GM12878 (cell line): ENCODE measurements around the gene IDI1. TPM values are rescaled to one million over a fixed set of nuclear protein-coding genes. Genes with fewer than 3 reads are reported as not detected.

ENCODE experiments used
- CBFB ChIP-seq: IDR thresholded peaks from 2 replicates; pipeline ENCODE4 v1.6.1; 2016; ENCODE audit warnings: antibody characterized with exemption, low read depth
- CHD4 ChIP-seq: fragments of 200-600 bp; sonication (generic); IDR thresholded peaks from 2 replicates; pipeline ENCODE4 v1.6.1; 2016; ENCODE audit warnings: mild to moderate bottlenecking
- EP300 ChIP-seq, 2 experiments: fragments of 150-350 bp in 1 of 2; IDR thresholded peaks; 2 replicates each; pipeline ENCODE4 v1.6.1; 2011 to 2012; ENCODE audit warnings: low read depth in 2 of 2, low read length in 2 of 2, borderline replicate concordance in 1 of 2, improper control_type of control experiment in 1 of 2, inconsistent platforms in 1 of 2; ENCODE audit not compliant: control insufficient read depth in 1 of 2
- HCFC1 ChIP-seq: fragments of 150-350 bp; IDR thresholded peaks from 2 replicates; pipeline ENCODE4 v1.6.1; 2014; ENCODE audit warnings: low read length
- KLF5 ChIP-seq: fragments of 450-650 bp; IDR thresholded peaks from 2 replicates; pipeline ENCODE4 v1.6.1; 2014; ENCODE audit warnings: mild to moderate bottlenecking; ENCODE audit not compliant: partially characterized antibody
- MEF2B ChIP-seq: fragments of 450-650 bp; IDR thresholded peaks from 2 replicates; pipeline ENCODE4 v1.6.1; 2018; ENCODE audit warnings: mild to moderate bottlenecking, moderate library complexity; ENCODE audit not compliant: partially characterized antibody, poor library complexity, severe bottlenecking
- NR2C2 ChIP-seq: IDR thresholded peaks from 2 replicates; pipeline ENCODE4 v1.6.1; 2011; ENCODE audit warnings: borderline replicate concordance, low read depth; ENCODE audit not compliant: control insufficient read depth, insufficient read length
- PAX5 ChIP-seq: IDR thresholded peaks from 2 replicates; pipeline ENCODE4 v1.6.1; 2011; ENCODE audit warnings: low read depth, low read length, borderline replicate concordance
- RBBP5 ChIP-seq: fragments of 200-600 bp; sonication (generic); conservative IDR thresholded peaks from 2 replicates; pipeline ENCODE4 v1.6.1; 2016
- SUZ12 ChIP-seq: fragments of 200-600 bp; sonication (generic); IDR thresholded peaks from one replicate; pipeline ENCODE4 v1.6.1; 2018; ENCODE audit warnings: antibody characterized with exemption, mild to moderate bottlenecking; ENCODE audit not compliant: unreplicated experiment
- TBL1XR1 ChIP-seq: IDR thresholded peaks from 2 replicates; pipeline ENCODE4 v1.6.1; 2012; ENCODE audit warnings: low read depth, low read length, improper control_type of control experiment
- WRNIP1 ChIP-seq: IDR thresholded peaks from 2 replicates; pipeline ENCODE4 v1.6.1; 2011; ENCODE audit warnings: low read depth, low read length, improper control_type of control experiment, borderline replicate concordance
- ZBED1 ChIP-seq: IDR thresholded peaks from 2 replicates; pipeline ENCODE4 v1.6.1; 2016; ENCODE audit warnings: borderline replicate concordance
- ZNF207 ChIP-seq: fragments of 450-650 bp; IDR thresholded peaks from 2 replicates; pipeline ENCODE4 v1.6.1; 2014; ENCODE audit warnings: antibody characterized with exemption, mild to moderate bottlenecking, borderline replicate concordance
- ZNF217 ChIP-seq: fragments of 450-650 bp; IDR thresholded peaks from 2 replicates; pipeline ENCODE4 v1.6.1; 2017; ENCODE audit warnings: antibody characterized with exemption, mild to moderate bottlenecking
- ZNF622 ChIP-seq: fragments of 450-650 bp; IDR thresholded peaks from 2 replicates; pipeline ENCODE4 v1.6.1; 2017; ENCODE audit warnings: mild to moderate bottlenecking, inconsistent platforms
- polyA plus RNA-seq, 11 experiments: library from polyadenylated mRNA; depleted of rRNA in 4 of 11; unstranded in 6 of 11; stranded (reverse) in 5 of 11; fragments of >200 nt; fragmentation: Nextera tagmentation in 4 of 11; fragmentation: Illumina TruSeq in 1 of 11; extraction: Ambion mirVana in 4 of 11; extraction: Trizol in 1 of 11; gene quantifications; 1 replicate in 1 of 11; 2 replicates in 10 of 11; pipeline versions ENCODE4 v1.2.1 to v1.2.3, GENCODE V29; 2011 to 2016; ENCODE audit warnings: inconsistent platforms in 2 of 11, missing spikeins in 2 of 11, low read depth in 1 of 11
- total RNA-seq, 4 experiments: library from RNA; depleted of rRNA in 3 of 4; stranded (reverse); fragments of >200 nt in 3 of 4; fragmentation: Illumina TruSeq in 1 of 4; extraction: Trizol in 1 of 4; gene quantifications; 2 replicates each; pipeline versions ENCODE4 v1.2.1 to v1.2.3, GENCODE V29; 2013 to 2021
- TF ChIP-seq, protein P1 (sequence below): fragments of 450-650 bp; IDR thresholded peaks from 2 replicates; pipeline ENCODE4 v1.6.1; 2017; ENCODE audit warnings: mild to moderate bottlenecking, moderate library complexity
- TF ChIP-seq, protein P2 (sequence below): IDR thresholded peaks from 2 replicates; pipeline ENCODE4 v1.6.1; 2012; ENCODE audit warnings: low read depth, low read length, improper control_type of control experiment
- TF ChIP-seq, protein P3 (sequence below): fragments of 150-350 bp; IDR thresholded peaks from 2 replicates; pipeline ENCODE4 v1.6.1; 2014; ENCODE audit warnings: mild to moderate bottlenecking, low read depth, low read length
- TF ChIP-seq, protein P4 (sequence below): IDR thresholded peaks from 2 replicates; pipeline ENCODE4 v1.6.1; 2012; ENCODE audit warnings: low read length, inconsistent platforms
- TF ChIP-seq, protein P5 (sequence below): IDR thresholded peaks from 2 replicates; pipeline ENCODE4 v1.6.1; 2011; ENCODE audit warnings: mild to moderate bottlenecking, low read depth, low read length, moderate library complexity; ENCODE audit not compliant: insufficient replicate concordance

Gene IDI1
- total and polyA plus RNA-seq, 10 of the 15 experiments (the other 5 are each of a cell fraction or from before 2014, with no cell fraction given): 85.5 to 223 (median 157) TPM

DNA sequence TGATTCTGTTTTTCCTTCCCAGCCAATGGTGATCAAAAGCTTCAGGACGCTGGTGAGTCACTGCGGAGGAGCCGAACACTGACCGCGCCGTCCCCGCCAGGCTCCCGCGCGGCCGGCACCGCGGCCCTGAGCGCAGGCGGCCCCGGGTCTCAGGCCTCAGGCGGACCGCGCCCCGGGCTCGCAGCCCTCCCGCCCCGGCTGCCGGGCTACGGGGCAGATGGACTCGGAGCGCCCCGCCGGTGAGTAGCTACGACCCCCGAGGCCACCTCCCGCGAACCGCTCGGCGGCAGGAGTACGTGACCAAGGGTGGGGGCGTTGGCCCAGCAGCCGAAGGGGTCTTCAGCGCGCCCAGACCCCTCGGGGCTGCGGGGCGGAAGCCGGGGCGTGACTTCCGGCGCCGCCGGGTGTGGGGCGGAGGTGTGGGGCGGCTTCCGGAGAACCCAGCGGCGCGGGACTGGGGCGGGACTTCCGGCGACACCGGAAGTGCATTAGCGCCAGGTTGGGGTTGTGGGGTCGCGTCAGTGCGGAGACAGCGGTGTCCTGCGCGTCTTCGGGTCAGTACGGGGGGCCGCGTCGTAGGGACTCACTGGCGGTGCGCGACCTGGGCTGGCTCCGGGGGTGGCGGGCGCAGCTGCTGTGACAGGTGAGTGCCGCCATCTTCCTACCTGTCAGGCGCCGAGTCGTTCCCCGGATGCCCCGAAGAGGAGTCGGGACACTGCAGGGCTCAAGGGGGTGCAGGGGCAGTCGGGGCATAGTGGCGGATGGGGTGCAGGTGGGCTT, 7.6 kb upstream of the IDI1 start, which contains the start of gene WDR37 (continued):
- TF ChIP-seq, protein P1, sequence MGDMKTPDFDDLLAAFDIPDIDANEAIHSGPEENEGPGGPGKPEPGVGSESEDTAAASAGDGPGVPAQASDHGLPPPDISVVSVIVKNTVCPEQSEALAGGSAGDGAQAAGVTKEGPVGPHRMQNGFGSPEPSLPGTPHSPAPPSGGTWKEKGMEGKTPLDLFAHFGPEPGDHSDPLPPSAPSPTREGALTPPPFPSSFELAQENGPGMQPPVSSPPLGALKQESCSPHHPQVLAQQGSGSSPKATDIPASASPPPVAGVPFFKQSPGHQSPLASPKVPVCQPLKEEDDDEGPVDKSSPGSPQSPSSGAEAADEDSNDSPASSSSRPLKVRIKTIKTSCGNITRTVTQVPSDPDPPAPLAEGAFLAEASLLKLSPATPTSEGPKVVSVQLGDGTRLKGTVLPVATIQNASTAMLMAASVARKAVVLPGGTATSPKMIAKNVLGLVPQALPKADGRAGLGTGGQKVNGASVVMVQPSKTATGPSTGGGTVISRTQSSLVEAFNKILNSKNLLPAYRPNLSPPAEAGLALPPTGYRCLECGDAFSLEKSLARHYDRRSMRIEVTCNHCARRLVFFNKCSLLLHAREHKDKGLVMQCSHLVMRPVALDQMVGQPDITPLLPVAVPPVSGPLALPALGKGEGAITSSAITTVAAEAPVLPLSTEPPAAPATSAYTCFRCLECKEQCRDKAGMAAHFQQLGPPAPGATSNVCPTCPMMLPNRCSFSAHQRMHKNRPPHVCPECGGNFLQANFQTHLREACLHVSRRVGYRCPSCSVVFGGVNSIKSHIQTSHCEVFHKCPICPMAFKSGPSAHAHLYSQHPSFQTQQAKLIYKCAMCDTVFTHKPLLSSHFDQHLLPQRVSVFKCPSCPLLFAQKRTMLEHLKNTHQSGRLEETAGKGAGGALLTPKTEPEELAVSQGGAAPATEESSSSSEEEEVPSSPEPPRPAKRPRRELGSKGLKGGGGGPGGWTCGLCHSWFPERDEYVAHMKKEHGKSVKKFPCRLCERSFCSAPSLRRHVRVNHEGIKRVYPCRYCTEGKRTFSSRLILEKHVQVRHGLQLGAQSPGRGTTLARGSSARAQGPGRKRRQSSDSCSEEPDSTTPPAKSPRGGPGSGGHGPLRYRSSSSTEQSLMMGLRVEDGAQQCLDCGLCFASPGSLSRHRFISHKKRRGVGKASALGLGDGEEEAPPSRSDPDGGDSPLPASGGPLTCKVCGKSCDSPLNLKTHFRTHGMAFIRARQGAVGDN: no peak; the same call in 1 of the 2 replicates
- TF ChIP-seq, protein P2, sequence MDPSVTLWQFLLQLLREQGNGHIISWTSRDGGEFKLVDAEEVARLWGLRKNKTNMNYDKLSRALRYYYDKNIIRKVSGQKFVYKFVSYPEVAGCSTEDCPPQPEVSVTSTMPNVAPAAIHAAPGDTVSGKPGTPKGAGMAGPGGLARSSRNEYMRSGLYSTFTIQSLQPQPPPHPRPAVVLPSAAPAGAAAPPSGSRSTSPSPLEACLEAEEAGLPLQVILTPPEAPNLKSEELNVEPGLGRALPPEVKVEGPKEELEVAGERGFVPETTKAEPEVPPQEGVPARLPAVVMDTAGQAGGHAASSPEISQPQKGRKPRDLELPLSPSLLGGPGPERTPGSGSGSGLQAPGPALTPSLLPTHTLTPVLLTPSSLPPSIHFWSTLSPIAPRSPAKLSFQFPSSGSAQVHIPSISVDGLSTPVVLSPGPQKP: peak; percentile 88
- TF ChIP-seq CBFB (peak; percentile 39; the same call in 1 of the 2 replicates), MEF2B (peak; percentile 68), ZNF217 (peak; percentile 69; the same call in 1 of the 2 replicates), EP300 (IDR thresholded peaks at IDR 0.05; ENCODE audit: borderline replicate concordance in 1 of 2, control insufficient read depth in 1 of 2, low read depth in 2 of 2, low read length in 2 of 2) (no peak), KLF5 (no peak), ZNF622 (no peak), PAX5 (peak; percentile 74; the same call in 1 of the 2 replicates), RBBP5 (peak; percentile 17; the same call in 1 of the 2 replicates), CHD4 (no peak), ZBED1 (no peak), WRNIP1 (no peak), SUZ12 (no peak), NR2C2 (no peak), ZNF207 (no peak; the same call in 1 of the 2 replicates), TBL1XR1 (no peak), HCFC1 (peak; percentile 65)
- TF ChIP-seq, protein P3, sequence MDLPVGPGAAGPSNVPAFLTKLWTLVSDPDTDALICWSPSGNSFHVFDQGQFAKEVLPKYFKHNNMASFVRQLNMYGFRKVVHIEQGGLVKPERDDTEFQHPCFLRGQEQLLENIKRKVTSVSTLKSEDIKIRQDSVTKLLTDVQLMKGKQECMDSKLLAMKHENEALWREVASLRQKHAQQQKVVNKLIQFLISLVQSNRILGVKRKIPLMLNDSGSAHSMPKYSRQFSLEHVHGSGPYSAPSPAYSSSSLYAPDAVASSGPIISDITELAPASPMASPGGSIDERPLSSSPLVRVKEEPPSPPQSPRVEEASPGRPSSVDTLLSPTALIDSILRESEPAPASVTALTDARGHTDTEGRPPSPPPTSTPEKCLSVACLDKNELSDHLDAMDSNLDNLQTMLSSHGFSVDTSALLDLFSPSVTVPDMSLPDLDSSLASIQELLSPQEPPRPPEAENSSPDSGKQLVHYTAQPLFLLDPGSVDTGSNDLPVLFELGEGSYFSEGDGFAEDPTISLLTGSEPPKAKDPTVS: no peak
- TF ChIP-seq, protein P4, sequence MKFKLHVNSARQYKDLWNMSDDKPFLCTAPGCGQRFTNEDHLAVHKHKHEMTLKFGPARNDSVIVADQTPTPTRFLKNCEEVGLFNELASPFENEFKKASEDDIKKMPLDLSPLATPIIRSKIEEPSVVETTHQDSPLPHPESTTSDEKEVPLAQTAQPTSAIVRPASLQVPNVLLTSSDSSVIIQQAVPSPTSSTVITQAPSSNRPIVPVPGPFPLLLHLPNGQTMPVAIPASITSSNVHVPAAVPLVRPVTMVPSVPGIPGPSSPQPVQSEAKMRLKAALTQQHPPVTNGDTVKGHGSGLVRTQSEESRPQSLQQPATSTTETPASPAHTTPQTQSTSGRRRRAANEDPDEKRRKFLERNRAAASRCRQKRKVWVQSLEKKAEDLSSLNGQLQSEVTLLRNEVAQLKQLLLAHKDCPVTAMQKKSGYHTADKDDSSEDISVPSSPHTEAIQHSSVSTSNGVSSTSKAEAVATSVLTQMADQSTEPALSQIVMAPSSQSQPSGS: no peak
- TF ChIP-seq, protein P5, sequence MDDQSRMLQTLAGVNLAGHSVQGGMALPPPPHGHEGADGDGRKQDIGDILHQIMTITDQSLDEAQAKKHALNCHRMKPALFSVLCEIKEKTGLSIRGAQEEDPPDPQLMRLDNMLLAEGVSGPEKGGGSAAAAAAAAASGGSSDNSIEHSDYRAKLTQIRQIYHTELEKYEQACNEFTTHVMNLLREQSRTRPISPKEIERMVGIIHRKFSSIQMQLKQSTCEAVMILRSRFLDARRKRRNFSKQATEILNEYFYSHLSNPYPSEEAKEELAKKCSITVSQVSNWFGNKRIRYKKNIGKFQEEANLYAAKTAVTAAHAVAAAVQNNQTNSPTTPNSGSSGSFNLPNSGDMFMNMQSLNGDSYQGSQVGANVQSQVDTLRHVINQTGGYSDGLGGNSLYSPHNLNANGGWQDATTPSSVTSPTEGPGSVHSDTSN: no peak
